Measurements from ENCODE around the gene GRM5. TPM values are rescaled to one million over a fixed set of nuclear protein-coding genes. Genes with fewer than 3 reads are reported as not detected.

Gene GRM5
- total RNA-seq, 1 donor from 2014 or later = not detected

GRCh38 chr11:88831303-88831890 lies 234.4 kb downstream of the GRM5 start:
- Mint-ChIP-seq H3K9me3 (no peaks in the 10 kb centered on the region), H3K27ac (no peak overlapping the region), H3K36me3 (no peaks in the 10 kb centered on the region), H3K27me3 (ENCODE audit: insufficient read depth, low read depth) (no peaks in the 10 kb centered on the region), H3K4me1 (no peaks in the 10 kb centered on the region), H3K4me3 (no peak overlapping the region)
- H3K27ac ChIP-seq = no peak overlapping the region
- H3F3A ChIP-seq (ENCODE audit: low read depth) = no peaks in the 10 kb centered on the region
- DNase-seq (ENCODE audit: low spot score) = no peak
- no peak overlapping the region for H2AFZ ChIP-seq (replicated peaks)
- H3K4me3 ChIP-seq = no peak overlapping the region
- no peaks in the 10 kb centered on the region for H4K20me1 ChIP-seq (ENCODE audit: low read depth)
- no peaks in the 10 kb centered on the region for H3K79me2 ChIP-seq (ENCODE audit: low read depth)
- no peak overlapping the region for H3K9ac ChIP-seq
- H3K36me3 ChIP-seq = no peaks in the 10 kb centered on the region
- TF ChIP-seq EZH2phosphoT487 (IDR thresholded peaks at IDR 0.05) (no peak), CTCF (IDR thresholded peaks at IDR 0.05) (no peak), EZH2 (IDR thresholded peaks at IDR 0.05) (no peak)
- no peaks in the 10 kb centered on the region for H3K27me3 ChIP-seq
- no peaks in the 10 kb centered on the region for H3K4me1 ChIP-seq
- H3K9me3 ChIP-seq (ENCODE audit: low read depth) = no peaks in the 10 kb centered on the region
- no peak overlapping the region for H3K4me2 ChIP-seq

DNA sequence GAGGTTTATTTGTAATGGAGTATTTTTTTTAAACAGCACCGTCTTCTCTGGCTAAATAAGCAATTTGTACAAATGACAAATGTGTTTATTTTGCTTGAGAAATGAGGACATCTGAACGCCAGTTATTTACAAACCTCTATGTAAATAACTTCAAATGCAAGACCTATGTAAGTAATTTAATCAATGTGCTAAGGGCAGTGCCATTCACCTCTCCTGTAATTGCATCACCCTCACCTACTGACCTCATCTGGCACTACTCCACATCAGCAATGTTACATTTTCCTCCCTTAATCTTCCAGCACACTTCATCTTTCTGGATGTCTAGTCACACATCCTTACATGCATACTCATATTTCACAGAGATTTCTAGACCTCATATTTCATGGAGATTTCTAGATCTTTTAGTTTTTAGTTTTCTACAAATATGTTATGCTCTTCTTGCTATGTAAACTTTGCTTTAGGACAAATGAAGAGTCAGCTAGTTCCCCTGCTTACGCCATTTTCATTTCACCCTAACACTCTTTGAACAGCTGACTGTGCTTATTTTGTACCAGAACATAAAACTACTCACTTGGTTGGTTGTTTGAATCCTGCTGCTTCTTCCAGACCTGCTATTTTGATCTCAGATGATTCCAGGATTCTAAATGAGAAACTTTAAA lies 238.6 kb downstream of the GRM5 start:
- Mint-ChIP-seq H3K27ac (no peak overlapping the region), H3K27me3 (ENCODE audit: insufficient read depth, low read depth) (no peaks in the 10 kb centered on the region), H3K4me1 (no peaks in the 10 kb centered on the region), H3K36me3 (no peaks in the 10 kb centered on the region), H3K4me3 (no peak overlapping the region), H3K9me3 (no peaks in the 10 kb centered on the region)
- Histone ChIP-seq H3K4me2 (no peak overlapping the region), H3K79me2 (ENCODE audit: low read depth) (no peaks in the 10 kb centered on the region), H3K27ac (no peak overlapping the region), H4K20me1 (ENCODE audit: low read depth) (no peaks in the 10 kb centered on the region), H3F3A (ENCODE audit: low read depth) (no peaks in the 10 kb centered on the region), H3K27me3 (no peaks in the 10 kb centered on the region), H3K9ac (no peak overlapping the region), H2AFZ (replicated peaks) (peak overlapping the region; percentile 3), H3K4me3 (no peak overlapping the region), H3K9me3 (ENCODE audit: low read depth) (no peaks in the 10 kb centered on the region), H3K4me1 (no peaks in the 10 kb centered on the region), H3K36me3 (no peaks in the 10 kb centered on the region)
- TF ChIP-seq EZH2phosphoT487 (IDR thresholded peaks at IDR 0.05) = no peak
- TF ChIP-seq CTCF (IDR thresholded peaks at IDR 0.05) = no peak
- no peak for TF ChIP-seq EZH2 (IDR thresholded peaks at IDR 0.05)
- DNase-seq (ENCODE audit: low spot score) = no peak

- no peaks in the 10 kb centered on the region for H3K27me3 Mint-ChIP-seq (ENCODE audit: insufficient read depth, low read depth)
- H3K36me3 Mint-ChIP-seq = no peaks in the 10 kb centered on the region
- DNase-seq (ENCODE audit: low spot score) = no peak
- H3F3A ChIP-seq (ENCODE audit: low read depth) = no peaks in the 10 kb centered on the region
- H3K79me2 ChIP-seq (ENCODE audit: low read depth) = no peaks in the 10 kb centered on the region
- H3K4me2 ChIP-seq = no peak overlapping the region
- no peak overlapping the region for H2AFZ ChIP-seq (replicated peaks)
- no peaks in the 10 kb centered on the region for H3K4me1 ChIP-seq
- no peak overlapping the region for H3K27ac Mint-ChIP-seq
- no peaks in the 10 kb centered on the region for H3K36me3 ChIP-seq
- TF ChIP-seq CTCF (IDR thresholded peaks at IDR 0.05) (no peak), EZH2phosphoT487 (IDR thresholded peaks at IDR 0.05) (no peak), EZH2 (IDR thresholded peaks at IDR 0.05) (no peak)
- H3K4me3 ChIP-seq = no peak overlapping the region
- no peak overlapping the region for H3K4me3 Mint-ChIP-seq
- H3K9me3 Mint-ChIP-seq = peaks cover 3% of the 10 kb centered on the region
- no peaks in the 10 kb centered on the region for H3K9me3 ChIP-seq (ENCODE audit: low read depth)
- no peak overlapping the region for H3K27ac ChIP-seq
- H3K9ac ChIP-seq = no peak overlapping the region
- H4K20me1 ChIP-seq (ENCODE audit: low read depth) = no peaks in the 10 kb centered on the region
- H3K4me1 Mint-ChIP-seq = peaks cover 2% of the 10 kb centered on the region
- H3K27me3 ChIP-seq = no peaks in the 10 kb centered on the region
Observed at GRCh38 chr11:88819616-88820015, 246.2 kb downstream of the GRM5 start.

Measured in neural progenitor cell (in vitro differentiated cells).